OCI-LY1 (cell line): ENCODE data around the gene PPP1R12A.
A peak's percentile ranks its signal among the peaks of the same experiment; 100 is the strongest.

Source experiments
- H2AFZ ChIP-seq: fragments of 200-600 bp; sonication (generic), shearing (Covaris generic); 2 replicates; pipeline ENCODE4 v1.6.0; 2014; ENCODE audit warnings: antibody characterized with exemption, mild to moderate bottlenecking, low read length
- H3F3A ChIP-seq: fragments of 200-600 bp; sonication (generic), shearing (Covaris generic); 2 replicates; pipeline ENCODE4 v1.6.0; 2014; ENCODE audit warnings: mild to moderate bottlenecking, antibody characterized with exemption, low read length, moderate library complexity; ENCODE audit not compliant: insufficient read depth
- H3K27ac ChIP-seq: fragments of 200-600 bp; sonication (generic); 2 replicates; pipeline ENCODE4 v1.5.1; 2014; ENCODE audit warnings: low read length, mixed run types, mild to moderate bottlenecking, low read depth; ENCODE audit not compliant: poor library complexity, severe bottlenecking
- H3K27me3 ChIP-seq: fragments of 200-600 bp; sonication (generic); 2 replicates; pipeline ENCODE4 v1.6.0; 2014; ENCODE audit warnings: antibody characterized with exemption, mild to moderate bottlenecking, low read length, moderate library complexity; ENCODE audit not compliant: insufficient read depth
- H3K36me3 ChIP-seq: fragments of 200-600 bp; sonication (generic); 2 replicates; pipeline ENCODE4 v1.6.1; 2014; ENCODE audit warnings: mild to moderate bottlenecking, antibody characterized with exemption, low read length, moderate library complexity, mixed read lengths; ENCODE audit not compliant: insufficient read depth
- H3K4me1 ChIP-seq: fragments of 200-600 bp; sonication (generic); 2 replicates; pipeline ENCODE4 v1.5.1; 2014; ENCODE audit warnings: mild to moderate bottlenecking, low read length, moderate library complexity; ENCODE audit not compliant: insufficient read depth, severe bottlenecking
- H3K4me2 ChIP-seq: fragments of 200-600 bp; sonication (generic), shearing (Covaris generic); 2 replicates; pipeline ENCODE4 v1.6.1; 2014; ENCODE audit warnings: low read length
- H3K4me3 ChIP-seq: fragments of 200-600 bp; sonication (generic); 2 replicates; pipeline ENCODE4 v1.5.1; 2014; ENCODE audit warnings: low read length, low read depth, mild to moderate bottlenecking, mixed read lengths; ENCODE audit not compliant: poor library complexity, severe bottlenecking
- H3K79me2 ChIP-seq: fragments of 200-600 bp; shearing (Covaris generic); 2 replicates; pipeline ENCODE4 v1.6.1; 2016; ENCODE audit warnings: mixed run types, low read length, mixed read lengths; ENCODE audit not compliant: insufficient read depth
- H3K9ac ChIP-seq: fragments of 200-600 bp; sonication (generic), shearing (Covaris generic); 2 replicates; pipeline ENCODE4 v1.6.1; 2014; ENCODE audit warnings: mild to moderate bottlenecking, low read length, mixed read lengths
- H3K9me2 ChIP-seq: fragments of 200-600 bp; sonication (generic), shearing (Covaris generic); 2 replicates; pipeline ENCODE4 v1.6.1; 2014; ENCODE audit warnings: low read depth, mild to moderate bottlenecking, low read length, mixed read lengths
- H3K9me3 ChIP-seq: fragments of 200-600 bp; shearing (Covaris generic); 2 replicates; pipeline ENCODE4 v1.6.1; 2014; ENCODE audit warnings: low read length, mixed read lengths
- H4K20me1 ChIP-seq: fragments of 200-600 bp; sonication (generic), shearing (Covaris generic); 2 replicates; pipeline ENCODE4 v1.6.0; 2016; ENCODE audit warnings: mild to moderate bottlenecking, low read length; ENCODE audit not compliant: insufficient read depth
- CTCF ChIP-seq: fragments of 200-600 bp; sonication (generic), shearing (Covaris generic); IDR thresholded peaks from 2 replicates; pipeline ENCODE4 v1.5.1; 2017; ENCODE audit warnings: mild to moderate bottlenecking, antibody characterized with exemption, low read length, moderate library complexity, mixed read lengths
- EZH2 ChIP-seq: fragments of 200-600 bp; sonication (generic), shearing (Covaris generic); IDR thresholded peaks from 2 replicates; pipeline ENCODE4 v1.8.0; 2017; ENCODE audit warnings: borderline replicate concordance, mixed run types, mild to moderate bottlenecking, antibody characterized with exemption, low read length, moderate library complexity, mixed read lengths

Gene PPP1R12A

GRCh38 chr12:79747274-79747673 is 187.6 kb downstream of the PPP1R12A start:
- no peak overlapping the region for H3K4me2 ChIP-seq
- no peaks in the 10 kb centered on the region for H3K79me2 ChIP-seq

DNA sequence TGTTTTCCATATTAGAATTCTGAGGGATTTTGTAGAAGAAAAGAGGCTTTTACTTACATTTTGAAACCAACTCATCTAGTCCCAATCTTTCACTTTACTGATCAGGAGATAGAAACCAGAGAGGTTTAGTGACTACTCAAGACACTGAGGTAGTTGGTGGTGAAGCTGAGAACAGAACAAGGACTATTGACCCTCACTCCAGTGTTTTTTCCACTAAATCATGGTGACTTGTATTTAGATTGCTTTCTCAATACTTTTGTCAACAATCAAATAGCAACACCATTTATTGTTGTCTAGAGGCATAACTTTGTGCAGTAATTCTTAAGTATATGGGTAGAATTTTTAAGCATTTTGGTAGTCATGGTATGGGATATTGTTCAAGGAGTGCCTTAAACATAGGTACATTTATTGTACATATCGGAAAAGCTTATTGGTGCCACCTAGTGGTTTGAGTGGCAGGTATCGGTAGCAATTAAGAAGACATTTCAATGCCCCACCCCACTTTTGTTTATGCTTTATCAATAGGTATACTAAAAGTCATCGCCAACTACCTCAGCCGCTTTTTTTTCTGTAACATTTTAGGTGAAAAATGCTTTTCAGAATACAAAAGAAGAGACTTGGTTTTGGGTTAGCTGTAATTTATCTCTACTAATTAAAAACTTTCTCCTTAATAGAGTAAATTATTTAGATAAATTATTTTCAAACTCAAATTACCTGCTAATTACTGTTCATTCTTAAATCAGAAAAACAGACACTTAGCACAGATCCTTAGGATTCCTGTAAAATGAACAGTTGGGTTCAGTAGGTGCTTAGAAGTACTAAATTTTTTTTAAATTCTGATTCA is 196.8 kb downstream of the PPP1R12A start:
- Histone ChIP-seq H3K36me3 (no peaks in the 10 kb centered on the region), H3K79me2 (no peaks in the 10 kb centered on the region), H3F3A (no peaks in the 10 kb centered on the region), H3K27ac (no peak overlapping the region), H2AFZ (no peak overlapping the region), H3K4me3 (no peak overlapping the region), H3K4me2 (no peak overlapping the region), H3K9me3 (no peaks in the 10 kb centered on the region), H3K9me2 (no peaks in the 10 kb centered on the region), H4K20me1 (no peaks in the 10 kb centered on the region), H3K27me3 (no peaks in the 10 kb centered on the region), H3K9ac (no peak overlapping the region), H3K4me1 (no peaks in the 10 kb centered on the region)
- peak; percentile 74 for TF ChIP-seq CTCF
- TF ChIP-seq EZH2, result no peak

More at GRCh38 chr12:79747274-79747673, 187.6 kb downstream of the PPP1R12A start:
- Histone ChIP-seq H3K36me3 (no peaks in the 10 kb centered on the region), H3K9me2 (no peaks in the 10 kb centered on the region), H3K4me1 (no peaks in the 10 kb centered on the region), H3K9ac (no peak overlapping the region), H3K27ac (no peak overlapping the region), H3K4me3 (no peak overlapping the region), H4K20me1 (no peaks in the 10 kb centered on the region), H3K27me3 (no peaks in the 10 kb centered on the region), H3K9me3 (no peaks in the 10 kb centered on the region), H2AFZ (no peak overlapping the region), H3F3A (no peaks in the 10 kb centered on the region)
- TF ChIP-seq EZH2 (no peak), CTCF (no peak)

DNA sequence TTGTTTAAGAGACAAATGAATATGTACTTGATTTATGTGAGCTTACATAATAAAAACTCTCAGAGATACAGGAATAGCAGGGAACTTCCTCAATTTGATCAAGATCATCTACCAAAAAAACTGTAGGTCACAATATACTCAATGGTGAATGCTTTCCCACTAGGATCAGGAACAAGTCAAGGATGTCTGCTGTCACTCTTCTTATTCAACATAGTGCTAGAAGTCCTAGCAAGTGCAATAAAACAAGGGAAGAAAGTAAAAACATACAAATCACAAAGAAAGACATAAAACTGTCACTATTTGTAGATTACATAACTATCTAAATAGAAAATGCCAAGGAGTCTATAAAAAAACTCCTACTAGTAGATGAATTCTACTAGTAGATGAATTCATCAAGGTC is 202.3 kb downstream of the PPP1R12A start:
- TF ChIP-seq CTCF (no peak), EZH2 (no peak)
- H3K4me1 ChIP-seq, result no peaks in the 10 kb centered on the region
- no peak overlapping the region for H3K27ac ChIP-seq
- no peaks in the 10 kb centered on the region for H3K27me3 ChIP-seq
- H2AFZ ChIP-seq, result no peak overlapping the region
- H4K20me1 ChIP-seq, result no peaks in the 10 kb centered on the region
- H3K9ac ChIP-seq, result no peak overlapping the region
- no peaks in the 10 kb centered on the region for H3K9me2 ChIP-seq
- no peaks in the 10 kb centered on the region for H3F3A ChIP-seq
- H3K4me2 ChIP-seq, result no peak overlapping the region
- H3K4me3 ChIP-seq, result no peak overlapping the region
- no peaks in the 10 kb centered on the region for H3K36me3 ChIP-seq
- no peaks in the 10 kb centered on the region for H3K79me2 ChIP-seq
- no peaks in the 10 kb centered on the region for H3K9me3 ChIP-seq
